ENCODE measurements around the gene L3HYPDH.

GRCh38 chr14:59425322-59425935 is 58.8 kb downstream of the L3HYPDH start:
- TF ChIP-seq CTCF (conservative IDR thresholded peaks at IDR 0.05 in 1 of 2, IDR thresholded peaks at IDR 0.05 in 1 of 2; ENCODE audit: extremely low read depth in 1 of 2, insufficient read depth in 1 of 2, low read depth in 1 of 2, low read length in 2 of 2), result peak; percentile 4 to 22
- no peak for TF ChIP-seq EZH2 (IDR thresholded peaks at IDR 0.05; ENCODE audit: borderline replicate concordance, low read length)

Data from mammary epithelial cell (primary cell).